Measurements from ENCODE around the gene ZBTB16. TPM values are rescaled to one million over a fixed set of nuclear protein-coding genes. Genes with fewer than 3 reads are reported as not detected.

ZBTB16 gene
- total and polyA plus RNA-seq, 11 donors: 15.3 to 130 (median 62.8) TPM

DNA sequence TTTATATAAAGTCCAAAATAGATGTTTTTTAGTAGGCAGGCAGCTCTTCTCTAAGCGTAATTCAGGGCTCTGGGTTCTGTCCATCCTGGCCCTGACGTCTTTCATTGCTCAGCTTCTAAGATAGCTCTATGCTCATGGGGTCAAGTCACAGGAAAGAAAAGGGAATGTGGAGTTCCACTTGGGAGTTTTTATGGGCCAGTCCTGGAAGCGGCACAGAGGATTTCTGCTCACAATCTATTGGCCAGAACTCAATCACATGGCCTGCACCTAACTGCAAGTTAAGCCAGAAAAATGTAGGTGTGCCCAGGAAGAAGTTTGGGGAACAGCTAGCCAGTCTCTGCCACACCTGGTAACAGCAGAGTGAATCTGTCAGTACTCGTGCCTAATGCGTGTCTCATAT lies 7.4 kb upstream of the ZBTB16 start:
- DNase-seq (no peak), ATAC-seq (no peak)
- Histone ChIP-seq H3K4me3 (no peak overlapping the region), H3K27me3 (peaks cover 0 to 1% (median 0%) of the 10 kb centered on the region in 9 donors), H3K9me3 (no peaks in the 10 kb centered on the region), H3K36me3 (no peaks in the 10 kb centered on the region), H3K4me1 (peaks cover 0 to 12% (median 4%) of the 10 kb centered on the region in 12 donors), H3K27ac (peak overlapping the region in 1 of 12 donors; percentile 71)
- intact Hi-C loops (cut with DNase I): no loop called here
- WGBS, 4 donors: 73 to 88% (median 83%) methylated on average over 5 of the region's 5 CpGs
- TF ChIP-seq, protein P1, sequence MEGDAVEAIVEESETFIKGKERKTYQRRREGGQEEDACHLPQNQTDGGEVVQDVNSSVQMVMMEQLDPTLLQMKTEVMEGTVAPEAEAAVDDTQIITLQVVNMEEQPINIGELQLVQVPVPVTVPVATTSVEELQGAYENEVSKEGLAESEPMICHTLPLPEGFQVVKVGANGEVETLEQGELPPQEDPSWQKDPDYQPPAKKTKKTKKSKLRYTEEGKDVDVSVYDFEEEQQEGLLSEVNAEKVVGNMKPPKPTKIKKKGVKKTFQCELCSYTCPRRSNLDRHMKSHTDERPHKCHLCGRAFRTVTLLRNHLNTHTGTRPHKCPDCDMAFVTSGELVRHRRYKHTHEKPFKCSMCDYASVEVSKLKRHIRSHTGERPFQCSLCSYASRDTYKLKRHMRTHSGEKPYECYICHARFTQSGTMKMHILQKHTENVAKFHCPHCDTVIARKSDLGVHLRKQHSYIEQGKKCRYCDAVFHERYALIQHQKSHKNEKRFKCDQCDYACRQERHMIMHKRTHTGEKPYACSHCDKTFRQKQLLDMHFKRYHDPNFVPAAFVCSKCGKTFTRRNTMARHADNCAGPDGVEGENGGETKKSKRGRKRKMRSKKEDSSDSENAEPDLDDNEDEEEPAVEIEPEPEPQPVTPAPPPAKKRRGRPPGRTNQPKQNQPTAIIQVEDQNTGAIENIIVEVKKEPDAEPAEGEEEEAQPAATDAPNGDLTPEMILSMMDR (IDR thresholded peaks at IDR 0.05): no peak
- no peak for TF ChIP-seq POLR2A (IDR thresholded peaks at IDR 0.05)

DNA sequence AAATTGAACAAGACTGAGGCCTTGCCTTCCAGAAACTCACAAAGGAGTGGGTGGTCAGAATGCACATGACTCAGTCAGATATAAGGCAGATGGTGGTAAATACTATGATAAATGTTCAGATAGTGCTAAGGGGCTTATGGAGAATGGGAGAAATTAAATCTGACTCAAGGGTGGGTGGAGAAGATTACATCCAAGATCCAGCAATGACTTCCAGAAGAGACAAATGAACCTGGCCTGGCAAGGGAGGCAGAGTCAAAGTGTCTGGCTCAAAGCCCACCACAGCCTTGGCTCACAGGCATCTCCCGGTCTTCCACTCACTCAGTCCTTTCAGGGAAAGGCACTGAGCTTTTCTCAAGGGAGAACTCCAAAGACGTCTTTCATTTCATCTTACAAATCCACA lies 6.1 kb upstream of the ZBTB16 start:
- Histone ChIP-seq H3K27ac (no peak overlapping the region), H3K27me3 (peaks cover 0 to 13% (median 0%) of the 10 kb centered on the region in 9 donors), H3K4me1 (peaks cover 0 to 24% (median 12%) of the 10 kb centered on the region in 12 donors), H3K9me3 (no peaks in the 10 kb centered on the region), H3K36me3 (no peaks in the 10 kb centered on the region), H3K4me3 (no peak overlapping the region)
- no peak for TF ChIP-seq POLR2A (IDR thresholded peaks at IDR 0.05)
- TF ChIP-seq, protein P1 (IDR thresholded peaks at IDR 0.05): no peak
- WGBS, 4 donors: 60 to 78% (median 65%) methylated on average over 2 of the region's 2 CpGs
- intact Hi-C loops (cut with DNase I): no loop called here
- ATAC-seq: no peak
- DNase-seq: peak in 1 of 5 donors; percentile 31

DNA sequence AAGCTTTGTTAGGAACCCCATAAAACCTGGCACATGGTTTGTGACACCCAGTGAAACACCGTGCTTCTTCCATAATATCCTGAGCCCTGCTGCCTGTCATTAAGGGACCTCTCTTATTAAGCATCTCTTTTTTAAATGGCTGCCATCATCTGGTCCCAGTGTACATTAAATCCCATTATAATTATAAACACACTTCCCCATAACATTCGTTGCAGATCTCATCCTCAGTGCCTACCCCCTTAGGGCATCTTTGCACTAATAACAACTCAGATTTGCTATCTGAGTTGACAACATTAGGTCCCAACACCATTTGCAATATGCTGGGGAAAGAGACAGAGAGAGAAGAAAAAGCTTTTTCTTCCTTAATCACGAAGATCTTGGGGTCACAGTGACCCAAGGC lies 4.7 kb upstream of the ZBTB16 start:
- DNase-seq (no peak), ATAC-seq (no peak)
- no peaks in the 10 kb centered on the region for H3K36me3 ChIP-seq
- no peaks in the 10 kb centered on the region for H3K9me3 ChIP-seq
- TF ChIP-seq, protein P1 (IDR thresholded peaks at IDR 0.05): no peak
- TF ChIP-seq POLR2A (IDR thresholded peaks at IDR 0.05): no peak
- no peak overlapping the region for H3K27ac ChIP-seq
- H3K4me3 ChIP-seq: no peak overlapping the region
- intact Hi-C loops (cut with DNase I): loop anchor here in 5 of 10 donors (5.0 kb wide), 3 partner anchors 127 to 207 kb away; no protein-coding TSS in a partner anchor
- 81 to 92% (median 88%) methylated on average over 3 of the region's 3 CpGs for WGBS, 4 donors
- peaks cover 0 to 13% (median 0%) of the 10 kb centered on the region in 9 donors for H3K27me3 ChIP-seq
- peaks cover 0 to 32% (median 19%) of the 10 kb centered on the region in 12 donors for H3K4me1 ChIP-seq

DNA sequence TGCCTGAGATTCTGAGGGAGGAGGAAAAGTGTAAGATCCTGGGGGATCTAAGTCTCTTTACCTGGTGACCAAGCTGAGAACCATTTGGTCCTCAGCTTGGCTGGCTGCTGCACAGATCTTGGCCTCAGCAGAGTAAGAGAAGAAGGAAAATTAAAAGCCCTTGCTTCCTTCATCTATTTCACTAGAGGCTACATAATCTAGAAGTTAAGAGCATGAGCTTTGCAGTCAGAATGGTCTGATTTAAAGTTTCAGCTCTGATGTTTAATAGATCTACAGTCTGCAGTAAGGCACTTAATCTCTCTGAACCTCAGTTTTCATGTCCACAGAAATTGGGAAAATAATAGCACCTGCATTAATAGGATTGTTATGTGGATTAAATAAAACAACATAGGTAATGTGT lies 3.1 kb upstream of the ZBTB16 start:
- peak overlapping the region in 3 of 12 donors; percentile 93 to 100 (median 99) for H3K27ac ChIP-seq
- intact Hi-C loops (cut with DNase I): loop anchor here in 5 of 10 donors (5.0 kb wide), 3 partner anchors 126 to 206 kb away; no protein-coding TSS in a partner anchor
- DNase-seq: no peak

More for the DNA sequence above, 3.1 kb upstream of the ZBTB16 start:
- H3K4me1 ChIP-seq: peaks cover 0 to 34% (median 20%) of the 10 kb centered on the region in 12 donors
- no peak for ATAC-seq
- peaks cover 0 to 13% (median 0%) of the 10 kb centered on the region in 9 donors for H3K27me3 ChIP-seq
- no peaks in the 10 kb centered on the region for H3K9me3 ChIP-seq
- TF ChIP-seq, protein P1 (IDR thresholded peaks at IDR 0.05): no peak
- no peak for TF ChIP-seq POLR2A (IDR thresholded peaks at IDR 0.05)
- H3K4me3 ChIP-seq: no peak overlapping the region
- H3K36me3 ChIP-seq: peaks cover 0 to 4% (median 0%) of the 10 kb centered on the region in 9 donors

Data from heart left ventricle (tissue), 16 donors.